Measurements from ENCODE around the gene BTBD16. TPM values are rescaled to one million over a fixed set of nuclear protein-coding genes. Genes with fewer than 3 reads are reported as not detected.

BTBD16 gene
- total and polyA plus RNA-seq, 2 of the 4 experiments (the other 2 are of a cell fraction) = not detected

DNA sequence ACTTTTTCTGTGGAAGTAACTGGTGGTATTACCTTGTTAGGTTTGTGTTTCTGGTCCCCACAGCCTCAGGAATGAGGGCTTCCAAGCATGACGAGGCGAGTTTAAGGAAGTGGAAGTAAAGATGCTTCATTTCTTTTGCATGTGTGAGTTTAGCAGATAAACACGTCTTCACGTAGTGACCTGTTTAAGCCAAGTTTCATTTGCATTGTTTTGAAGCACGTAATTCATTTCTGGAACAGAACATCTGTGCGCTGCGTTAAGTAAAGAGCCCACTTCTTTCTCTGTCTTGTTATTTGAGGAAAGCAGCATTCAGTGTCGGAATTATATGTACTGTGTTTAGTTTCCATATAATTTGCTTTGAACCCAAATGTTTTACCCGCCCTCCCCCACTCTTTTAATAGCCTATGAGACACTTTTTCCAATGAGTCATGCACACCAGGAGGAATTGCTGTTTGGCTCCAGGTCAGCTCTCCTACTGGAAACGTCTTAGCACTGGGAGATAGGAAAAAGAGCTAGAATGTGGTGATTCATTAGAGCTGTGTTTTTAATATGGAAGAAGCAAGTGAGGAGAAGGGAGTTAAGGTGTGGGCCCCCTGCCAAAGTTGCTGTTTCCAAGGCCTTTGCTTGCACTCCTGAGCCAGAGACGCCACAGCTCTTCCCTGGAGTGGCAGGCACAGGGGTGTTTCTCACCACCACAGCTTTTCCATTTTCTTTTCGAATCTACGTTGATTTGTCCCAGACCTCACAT, 36.7 kb downstream of the BTBD16 start (continued):
- TF ChIP-seq, protein P1, sequence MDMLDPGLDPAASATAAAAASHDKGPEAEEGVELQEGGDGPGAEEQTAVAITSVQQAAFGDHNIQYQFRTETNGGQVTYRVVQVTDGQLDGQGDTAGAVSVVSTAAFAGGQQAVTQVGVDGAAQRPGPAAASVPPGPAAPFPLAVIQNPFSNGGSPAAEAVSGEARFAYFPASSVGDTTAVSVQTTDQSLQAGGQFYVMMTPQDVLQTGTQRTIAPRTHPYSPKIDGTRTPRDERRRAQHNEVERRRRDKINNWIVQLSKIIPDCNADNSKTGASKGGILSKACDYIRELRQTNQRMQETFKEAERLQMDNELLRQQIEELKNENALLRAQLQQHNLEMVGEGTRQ (IDR thresholded peaks at IDR 0.05; ENCODE audit: low read depth, low read length) = no peak
- no peak for TF ChIP-seq POLR2A (IDR thresholded peaks at IDR 0.05; ENCODE audit: low read depth, low read length)
- TF ChIP-seq RFX5 (IDR thresholded peaks at IDR 0.05; ENCODE audit: low read depth, low read length) = no peak

All from IMR-90 (cell line).